Measurements from ENCODE around the gene MAP3K13.

GRCh38 chr3:185340751-185341150 is 22.2 kb upstream of the MAP3K13 start:
- TF ChIP-seq POLR2AphosphoS5 (IDR thresholded peaks at IDR 0.05) (no peak), POLR2A (IDR thresholded peaks at IDR 0.05) (no peak)

Data from sigmoid colon (tissue), 4 donors.